MG63 (cell line): Measurements from ENCODE around the gene MYL4. TPM values are rescaled to one million over a fixed set of nuclear protein-coding genes. Genes with fewer than 3 reads are reported as not detected.
"Not testable (repeated sequence)": the region's sequence is repeated elsewhere in the genome, so short reads cannot be mapped to it uniquely, and the experiment has no call there.

Experiments used
- DNase-seq: peaks from one replicate; pipeline ENCODE4 v3.0.0-alpha.2; 2020
- H3K27me3 ChIP-seq: fragments of 250-450 bp; sonication (Bioruptor Pico); 2 replicates; pipeline ENCODE4 v1.5.1; 2020; ENCODE audit warnings: mild to moderate bottlenecking, moderate library complexity
- H3K36me3 ChIP-seq: fragments of 250-450 bp; sonication (Bioruptor Pico); 2 replicates; pipeline ENCODE4 v1.5.1; 2020; ENCODE audit warnings: mild to moderate bottlenecking, moderate library complexity
- H3K4me3 ChIP-seq: fragments of 250-450 bp; sonication (Bioruptor Pico); 2 replicates; pipeline ENCODE4 v1.5.1; 2020; ENCODE audit warnings: mild to moderate bottlenecking, moderate library complexity
- H3K9me3 ChIP-seq: fragments of 250-450 bp; sonication (Bioruptor Pico); 2 replicates; pipeline ENCODE4 v1.5.1; 2020; ENCODE audit warnings: mild to moderate bottlenecking, moderate library complexity
- total RNA-seq: library from RNA; depleted of rRNA; stranded (reverse); fragments of >200 nt; shearing (Covaris generic); gene quantifications from 2 replicates; pipeline ENCODE4 v1.2.3, GENCODE V29; 2014; ENCODE audit warnings: low replicate concordance; rRNA removed

Gene MYL4
- total RNA-seq, 1 experiment from 2014 or later, result not detected

DNA sequence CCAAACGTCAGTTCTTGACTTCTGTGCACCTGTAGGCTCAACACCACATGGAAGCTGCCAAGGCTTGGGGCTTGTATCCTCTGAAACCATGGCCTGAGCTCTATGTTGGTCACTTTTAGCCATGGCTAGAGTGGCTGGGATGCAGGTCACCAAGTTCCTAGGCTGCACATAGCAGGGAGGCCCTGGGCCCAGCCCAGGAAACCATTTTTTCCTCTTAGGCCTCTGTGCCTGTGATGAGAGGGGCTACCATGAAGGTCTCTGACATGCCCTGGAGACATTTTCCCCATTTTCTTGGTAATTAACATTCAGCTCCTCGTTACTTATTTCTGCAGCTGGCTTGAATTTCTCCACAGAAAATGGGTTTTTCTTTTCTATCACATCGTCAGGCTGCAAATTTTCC, 59.8 kb downstream of the MYL4 start:
- DNase-seq, H3K27me3 ChIP-seq, H3K36me3 ChIP-seq, H3K4me3 ChIP-seq: not testable (repeated sequence)
- H3K9me3 ChIP-seq, result peaks cover 20% of the 10 kb centered on the region

DNA sequence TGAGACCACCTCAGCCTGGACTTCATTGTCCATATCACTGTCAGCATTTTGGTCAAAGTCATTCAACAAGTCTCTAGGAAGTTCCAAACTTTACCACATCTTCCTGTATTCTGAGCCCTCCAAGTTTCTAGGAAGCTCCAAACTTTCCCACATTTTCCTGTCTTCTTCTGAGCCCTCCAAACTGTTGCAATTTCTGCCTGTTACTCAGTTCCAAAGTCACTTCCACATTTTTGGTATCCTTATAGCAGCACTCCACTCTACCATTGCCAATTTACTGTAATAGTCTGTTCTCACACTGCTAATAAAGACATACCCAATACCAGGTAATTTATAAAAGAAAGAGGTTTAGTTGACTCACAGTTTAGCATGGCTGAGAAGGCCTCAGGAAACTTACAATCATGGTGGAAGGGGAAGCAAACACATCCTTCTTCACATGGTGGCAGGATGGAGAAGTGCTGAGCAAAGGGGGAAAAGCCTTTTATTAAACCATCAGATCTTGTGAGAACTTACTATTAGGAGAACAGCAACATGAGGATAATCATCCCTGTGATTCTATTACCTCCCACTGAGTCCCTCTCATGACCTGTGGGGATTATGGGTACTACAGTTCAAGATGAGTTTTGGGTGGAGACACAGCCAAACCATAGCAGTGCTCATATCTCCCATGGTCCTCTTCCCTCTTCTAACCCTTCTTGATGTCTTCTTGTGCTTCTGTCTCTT, 60.6 kb downstream of the MYL4 start:
- peaks cover 20% of the 10 kb centered on the region for H3K9me3 ChIP-seq
- DNase-seq, H3K4me3 ChIP-seq, H3K36me3 ChIP-seq, H3K27me3 ChIP-seq: not testable (repeated sequence)

DNA sequence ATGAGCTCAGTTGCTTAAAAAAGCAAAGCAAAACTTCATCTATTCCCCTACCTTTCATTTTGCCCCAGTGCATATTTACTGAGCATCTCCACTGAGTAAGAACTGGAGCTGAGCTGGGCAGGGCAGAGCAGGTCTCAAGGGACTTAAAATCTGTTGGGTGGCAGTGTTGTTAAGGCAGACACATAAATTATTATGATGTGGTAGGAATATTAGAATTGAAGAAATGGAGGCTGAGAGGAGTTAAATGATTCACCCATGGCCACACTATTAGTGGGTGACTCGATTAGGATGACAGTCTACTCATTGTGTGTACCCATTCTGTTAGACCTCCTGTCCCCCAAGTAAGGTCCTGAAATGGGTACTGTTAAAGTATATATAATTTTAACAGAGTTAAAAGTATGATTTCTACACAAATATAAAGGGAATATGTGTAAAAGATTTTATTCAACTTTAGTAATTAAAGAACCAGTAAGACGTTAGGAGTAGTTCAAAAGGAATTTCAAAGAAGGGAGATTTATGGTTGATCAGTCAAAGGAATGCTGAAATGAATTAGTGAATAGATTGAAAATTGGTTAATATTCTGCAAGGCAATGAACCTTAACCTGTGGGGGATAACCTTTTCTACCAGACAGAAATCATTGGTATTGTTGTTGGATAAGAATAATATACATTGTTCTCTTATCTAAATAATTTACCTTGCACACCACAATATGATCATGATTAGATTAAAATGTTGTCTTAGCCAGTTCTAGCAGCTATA, 62.0 kb downstream of the MYL4 start:
- Histone ChIP-seq H3K36me3 (peaks cover 4% of the 10 kb centered on the region; the same call in 1 of the 2 replicates), H3K4me3 (no peak overlapping the region), H3K9me3 (peaks cover 20% of the 10 kb centered on the region), H3K27me3 (no peaks in the 10 kb centered on the region)
- DNase-seq, result no peak

DNA sequence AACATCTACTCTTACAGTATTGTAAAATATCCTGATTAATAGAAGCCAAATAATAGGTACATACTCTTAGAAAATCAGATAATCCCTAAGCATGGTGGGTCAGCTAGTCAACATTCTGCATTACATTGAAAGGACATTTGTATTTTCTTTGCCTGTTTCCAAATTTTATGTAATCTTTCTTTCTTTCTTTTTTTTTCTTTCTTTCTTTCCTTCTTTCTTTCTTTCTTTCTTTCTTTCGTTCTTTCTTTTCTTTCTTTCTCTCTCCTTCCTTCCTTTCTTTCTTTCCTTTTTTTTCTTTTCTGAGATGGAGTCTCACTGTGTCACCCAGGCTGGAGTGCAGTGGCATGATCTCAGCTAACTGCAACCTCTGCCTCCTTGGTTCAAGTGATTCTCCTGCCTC, 63.3 kb downstream of the MYL4 start:
- Histone ChIP-seq H3K9me3 (peaks cover 20% of the 10 kb centered on the region), H3K4me3 (no peak overlapping the region), H3K36me3 (peaks cover 4% of the 10 kb centered on the region; the same call in 1 of the 2 replicates), H3K27me3 (no peaks in the 10 kb centered on the region)
- DNase-seq, result no peak

DNA sequence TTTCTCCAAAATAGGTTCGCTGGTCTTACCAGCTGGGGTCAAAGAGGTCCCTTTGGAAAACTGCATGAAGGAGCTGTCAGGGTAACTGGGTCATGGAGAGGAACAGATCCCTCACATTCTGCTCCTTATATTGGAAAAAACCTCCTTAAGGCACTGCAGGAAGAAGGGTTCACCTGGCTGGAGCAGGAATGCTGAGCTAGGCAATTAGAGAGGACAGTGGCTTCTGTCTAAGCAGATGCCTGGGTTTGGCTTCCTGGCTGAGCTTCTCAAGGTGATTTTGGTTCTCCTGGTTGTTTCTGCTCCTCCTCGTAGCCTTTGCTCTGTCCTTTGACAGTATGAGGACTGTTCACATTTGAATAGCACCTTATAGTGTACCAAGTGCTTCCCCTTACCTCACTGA, 64.1 kb downstream of the MYL4 start:
- Histone ChIP-seq H3K36me3 (no peaks in the 10 kb centered on the region), H3K4me3 (no peak overlapping the region), H3K9me3 (peaks cover 14% of the 10 kb centered on the region), H3K27me3 (no peaks in the 10 kb centered on the region)
- no peak for DNase-seq

Other genes starting within 250 kb of the MYL4 start
- gene RPRML, start 230.1 kb upstream of the MYL4 start, total RNA-seq, result 0.42 and 2.2 TPM in 2 replicates
- 117 and 128 TPM in 2 replicates for gene CDC27, start 20.1 kb upstream of the MYL4 start, total RNA-seq
- gene ITGB3, start 44.5 kb downstream of the MYL4 start, total RNA-seq, result 12.1 and 13.6 TPM in 2 replicates
- 0.05 and 0.30 TPM in 2 replicates for gene EFCAB13, start 114.6 kb downstream of the MYL4 start, total RNA-seq